ENCODE data around the gene ADCYAP1.

The ADCYAP1 gene

GRCh38 chr18:944440-944839 is 39.8 kb downstream of the ADCYAP1 start:
- Histone ChIP-seq H3K36me3 (ENCODE audit: control insufficient read depth in 1 of 2, insufficient read depth in 2 of 2, low read length in 2 of 2) (no peaks in the 10 kb centered on the region), H3K9me3 (ENCODE audit: control insufficient read depth in 1 of 2, low read length in 2 of 2) (no peaks in the 10 kb centered on the region), H3K4me3 (ENCODE audit: low read depth in 1 of 2, low read length in 2 of 2) (no peak overlapping the region), H3K4me1 (ENCODE audit: control insufficient read depth in 1 of 2, insufficient read depth in 2 of 2, low read length in 2 of 2) (no peaks in the 10 kb centered on the region), H3K27ac (ENCODE audit: low read length) (no peak overlapping the region), H3K27me3 (ENCODE audit: low read depth, low read length) (no peaks in the 10 kb centered on the region)

GRCh38 chr18:949724-950631 is 45.3 kb downstream of the ADCYAP1 start:
- Histone ChIP-seq H3K36me3 (ENCODE audit: control insufficient read depth in 1 of 2, insufficient read depth in 2 of 2, low read length in 2 of 2) (no peaks in the 10 kb centered on the region), H3K4me3 (ENCODE audit: low read depth in 1 of 2, low read length in 2 of 2) (no peak overlapping the region), H3K27ac (ENCODE audit: low read length) (no peak overlapping the region), H3K9me3 (ENCODE audit: control insufficient read depth in 1 of 2, low read length in 2 of 2) (no peaks in the 10 kb centered on the region), H3K4me1 (ENCODE audit: control insufficient read depth in 1 of 2, insufficient read depth in 2 of 2, low read length in 2 of 2) (no peaks in the 10 kb centered on the region), H3K27me3 (ENCODE audit: low read depth, low read length) (no peaks in the 10 kb centered on the region)

GRCh38 chr18:950882-951495 is 46.3 kb downstream of the ADCYAP1 start:
- no peaks in the 10 kb centered on the region for H3K36me3 ChIP-seq (ENCODE audit: control insufficient read depth in 1 of 2, insufficient read depth in 2 of 2, low read length in 2 of 2)
- no peaks in the 10 kb centered on the region for H3K9me3 ChIP-seq (ENCODE audit: control insufficient read depth in 1 of 2, low read length in 2 of 2)
- H3K27me3 ChIP-seq (ENCODE audit: low read depth, low read length): no peaks in the 10 kb centered on the region
- no peaks in the 10 kb centered on the region for H3K4me1 ChIP-seq (ENCODE audit: control insufficient read depth in 1 of 2, insufficient read depth in 2 of 2, low read length in 2 of 2)
- H3K4me3 ChIP-seq (ENCODE audit: low read depth in 1 of 2, low read length in 2 of 2): no peak overlapping the region
- no peak overlapping the region for H3K27ac ChIP-seq (ENCODE audit: low read length)

GRCh38 chr18:955384-956066 is 50.9 kb downstream of the ADCYAP1 start:
- Histone ChIP-seq H3K4me1 (ENCODE audit: control insufficient read depth in 1 of 2, insufficient read depth in 2 of 2, low read length in 2 of 2) (no peaks in the 10 kb centered on the region), H3K9me3 (ENCODE audit: control insufficient read depth in 1 of 2, low read length in 2 of 2) (no peaks in the 10 kb centered on the region), H3K27me3 (ENCODE audit: low read depth, low read length) (no peaks in the 10 kb centered on the region), H3K4me3 (ENCODE audit: low read depth in 1 of 2, low read length in 2 of 2) (no peak overlapping the region), H3K27ac (ENCODE audit: low read length) (no peak overlapping the region), H3K36me3 (ENCODE audit: control insufficient read depth in 1 of 2, insufficient read depth in 2 of 2, low read length in 2 of 2) (no peaks in the 10 kb centered on the region)

GRCh38 chr18:957829-958228 is 53.2 kb downstream of the ADCYAP1 start:
- Histone ChIP-seq H3K4me1 (ENCODE audit: control insufficient read depth in 1 of 2, insufficient read depth in 2 of 2, low read length in 2 of 2) (peaks cover 0 to 5% of the 10 kb centered on the region in 2 donors), H3K36me3 (ENCODE audit: control insufficient read depth in 1 of 2, insufficient read depth in 2 of 2, low read length in 2 of 2) (no peaks in the 10 kb centered on the region), H3K4me3 (ENCODE audit: low read depth in 1 of 2, low read length in 2 of 2) (no peak overlapping the region), H3K9me3 (ENCODE audit: control insufficient read depth in 1 of 2, low read length in 2 of 2) (no peaks in the 10 kb centered on the region), H3K27me3 (ENCODE audit: low read depth, low read length) (no peaks in the 10 kb centered on the region), H3K27ac (ENCODE audit: low read length) (no peak overlapping the region)

- Histone ChIP-seq H3K27ac (ENCODE audit: low read length) (no peak overlapping the region), H3K27me3 (ENCODE audit: low read depth, low read length) (no peaks in the 10 kb centered on the region), H3K9me3 (ENCODE audit: control insufficient read depth in 1 of 2, low read length in 2 of 2) (no peaks in the 10 kb centered on the region), H3K4me3 (ENCODE audit: low read depth in 1 of 2, low read length in 2 of 2) (no peak overlapping the region), H3K36me3 (ENCODE audit: control insufficient read depth in 1 of 2, insufficient read depth in 2 of 2, low read length in 2 of 2) (no peaks in the 10 kb centered on the region), H3K4me1 (ENCODE audit: control insufficient read depth in 1 of 2, insufficient read depth in 2 of 2, low read length in 2 of 2) (peaks cover 0 to 5% of the 10 kb centered on the region in 2 donors)
Observed at GRCh38 chr18:959854-960253, 55.2 kb downstream of the ADCYAP1 start.

All from muscle layer of duodenum (tissue), 2 donors.